Stimulated activated CD4-positive, alpha-beta T cell treated with anti-CD3 and anti-CD28 coated beads, Interleukin-4, amount 100 ng/mL, for 48 hours (primary cell): Measurements from ENCODE around the gene NRL.
"Not testable (repeated sequence)": the region's sequence is repeated elsewhere in the genome, so short reads cannot be mapped to it uniquely, and the experiment has no call there.

Source experiments
- DNase-seq, 2 donors: peaks; one replicate each; pipeline ENCODE4 v3.0.0-alpha.2; 2020; ENCODE audit warnings: low read depth in 2 of 2

Gene NRL

DNA sequence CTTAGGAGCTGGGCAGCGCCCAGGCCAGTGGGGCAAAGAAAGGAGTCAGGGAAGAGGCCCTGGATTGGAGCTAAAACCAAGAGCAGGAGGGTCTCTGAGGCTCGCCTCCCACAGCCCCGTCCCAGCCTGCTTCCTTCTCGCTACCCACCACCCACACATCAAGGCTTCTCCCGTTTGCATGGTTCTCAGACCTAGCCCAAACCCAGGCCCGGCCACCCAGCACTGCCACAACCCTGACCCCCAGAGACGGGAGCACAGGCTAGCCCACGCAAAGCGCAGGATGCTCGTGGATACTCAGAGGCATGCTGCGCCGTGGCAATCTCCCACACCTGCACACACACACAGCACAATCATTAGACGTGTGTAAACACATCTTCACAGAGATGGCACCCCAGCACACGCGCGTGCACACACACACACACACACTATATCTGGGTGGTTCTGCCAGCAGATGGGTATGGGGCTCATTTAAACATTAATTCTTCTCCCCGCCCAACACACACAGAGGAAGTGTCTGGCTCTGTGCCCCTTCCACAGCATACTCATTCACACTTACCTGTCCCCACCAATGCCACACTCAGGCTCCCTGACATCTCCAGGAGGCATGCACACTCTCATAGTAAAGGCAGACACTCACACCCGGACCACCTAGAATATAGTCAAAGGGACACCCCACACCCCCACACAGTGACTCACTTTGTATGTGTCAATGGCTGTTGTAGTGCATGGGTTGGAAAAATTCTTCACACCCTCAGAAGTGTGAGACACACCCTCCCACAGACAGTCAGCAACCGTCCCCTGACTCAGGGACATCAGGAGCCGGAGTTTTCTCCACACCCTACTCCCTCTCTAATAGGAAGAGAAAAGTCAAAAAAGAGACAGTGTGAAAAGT is 61.8 kb downstream of the NRL start:
- peak; percentile 11 to 53 for DNase-seq

DNA sequence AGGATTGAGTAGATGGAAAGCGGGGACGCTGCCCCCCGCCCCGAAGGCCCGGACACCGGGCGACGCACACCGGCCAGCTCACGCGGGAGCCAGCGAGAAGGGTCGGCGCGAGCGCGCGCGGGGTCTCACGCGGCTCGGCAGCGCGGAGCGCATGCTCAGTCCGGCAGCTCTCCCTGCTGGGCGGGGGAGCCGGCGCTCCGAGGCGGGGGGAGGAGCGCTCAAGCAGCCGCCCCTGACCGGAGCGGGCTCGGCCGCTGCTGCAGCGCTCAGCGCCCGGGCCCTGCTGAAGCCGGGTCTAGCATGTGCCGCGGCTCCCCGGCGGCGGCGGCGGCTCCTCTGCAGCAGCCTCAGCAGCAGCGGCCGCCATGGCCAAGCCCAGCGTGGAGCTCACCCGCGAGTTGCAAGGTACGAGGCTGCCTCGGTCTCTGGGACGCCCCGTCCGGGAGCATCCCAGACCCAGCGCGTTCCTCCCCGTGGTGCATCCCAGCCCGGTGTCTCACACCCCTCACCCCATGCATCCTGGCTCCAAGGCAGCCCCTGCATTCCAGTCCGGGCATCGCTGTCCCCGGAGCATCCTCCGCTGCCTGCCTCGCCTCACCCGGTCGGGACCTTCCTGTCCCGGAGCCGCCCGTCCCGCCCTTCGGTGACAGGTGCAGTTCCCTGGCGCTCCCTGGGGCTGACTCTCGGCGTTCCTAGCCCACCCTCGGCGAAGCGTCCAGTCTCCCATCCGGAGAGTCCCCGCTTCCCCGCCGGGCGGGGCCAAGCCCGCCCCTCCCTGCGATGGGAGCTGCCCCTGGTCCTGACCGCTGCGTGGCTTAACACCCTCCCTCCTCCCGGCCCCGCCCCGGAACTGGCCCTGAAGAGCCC is 62.7 kb downstream of the NRL start, which contains the start of gene CARMIL3:
Gene CARMIL3 (plus strand): TSS at position 221 of the 867 bp plus-strand sequence. CDS start 145 bp downstream, at position 366.
- DNase-seq = peak; percentile 37 to 53

DNA sequence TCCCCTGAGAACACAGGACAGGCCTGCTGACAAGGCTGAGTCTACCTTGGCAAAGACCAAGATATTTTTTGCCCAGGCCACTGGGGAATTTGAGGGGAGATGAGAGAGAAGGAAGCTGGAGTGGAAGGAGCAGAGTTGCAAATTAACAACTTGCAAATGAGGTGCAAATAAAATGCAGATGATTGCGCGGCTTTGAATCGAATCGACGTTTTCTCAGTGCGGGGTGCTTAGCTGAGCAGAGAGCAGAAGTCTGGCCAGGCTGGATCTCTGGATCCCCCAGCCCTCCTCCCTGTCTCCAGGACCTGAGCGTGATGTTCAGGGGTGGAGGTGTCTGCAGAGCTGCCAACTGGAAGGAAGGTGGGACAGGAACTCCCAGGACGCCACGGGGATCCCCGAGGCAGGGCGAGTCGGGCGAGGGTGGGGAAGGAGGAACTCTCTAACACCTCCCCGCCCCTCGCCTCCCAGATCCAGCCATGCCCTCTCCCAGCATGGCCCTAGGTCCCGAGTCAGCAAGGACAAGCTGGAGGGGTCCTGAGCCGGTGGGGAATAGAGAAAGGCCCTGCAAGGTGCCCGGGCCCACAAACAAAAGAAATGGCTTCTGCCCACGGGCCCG is 63.5 kb downstream of the NRL start:
- no peak for DNase-seq

DNA sequence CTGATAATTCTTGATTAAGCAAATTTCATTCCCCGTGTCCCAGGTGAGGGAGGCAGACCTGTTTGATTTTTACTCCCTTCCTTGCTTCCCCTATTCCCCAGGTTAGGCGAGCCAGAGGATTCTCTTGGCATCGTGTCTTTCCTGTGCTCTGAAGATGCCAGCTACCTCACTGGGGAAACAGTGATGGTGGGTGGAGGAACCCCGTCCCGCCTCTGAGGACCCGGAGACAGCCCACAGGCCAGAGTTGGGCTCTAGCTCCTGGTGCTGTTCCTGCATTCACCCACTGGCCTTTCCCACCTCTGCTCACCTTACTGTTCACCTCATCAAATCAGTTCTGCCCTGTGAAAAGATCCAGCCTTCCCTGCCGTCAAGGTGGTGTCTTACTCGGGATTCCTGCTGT is 64.0 kb downstream of the NRL start:
- DNase-seq = not testable (repeated sequence)

DNA sequence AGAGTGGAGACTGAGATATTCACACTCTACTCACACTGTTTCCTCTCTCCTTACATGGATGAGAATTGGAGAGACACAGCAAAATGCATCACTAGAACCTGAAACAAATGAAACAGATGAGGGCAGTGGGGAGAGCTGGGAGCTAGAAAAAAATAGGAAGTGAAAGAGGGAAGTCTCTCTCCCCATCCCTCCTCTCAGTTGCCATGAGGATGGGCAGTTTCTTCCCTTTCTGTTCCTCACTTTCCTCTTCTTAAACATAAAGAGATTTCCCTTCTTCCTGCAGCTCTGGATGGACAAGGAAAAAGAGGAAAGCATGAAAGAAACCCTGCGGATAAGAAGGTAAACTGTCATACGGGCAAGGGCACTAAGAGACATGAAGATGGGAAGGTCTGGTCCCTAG is 65.7 kb downstream of the NRL start:
- DNase-seq = not testable (repeated sequence)

GRCh38 chr14:24042746-24043145 is 72.0 kb downstream of the NRL start:
- DNase-seq = no peak

GRCh38 chr14:24040692-24041091 is 74.1 kb downstream of the NRL start:
- no peak for DNase-seq

- DNase-seq = no peak
These were observed 76.1 kb downstream of the NRL start for GRCh38 chr14:24038686-24039085.

DNA sequence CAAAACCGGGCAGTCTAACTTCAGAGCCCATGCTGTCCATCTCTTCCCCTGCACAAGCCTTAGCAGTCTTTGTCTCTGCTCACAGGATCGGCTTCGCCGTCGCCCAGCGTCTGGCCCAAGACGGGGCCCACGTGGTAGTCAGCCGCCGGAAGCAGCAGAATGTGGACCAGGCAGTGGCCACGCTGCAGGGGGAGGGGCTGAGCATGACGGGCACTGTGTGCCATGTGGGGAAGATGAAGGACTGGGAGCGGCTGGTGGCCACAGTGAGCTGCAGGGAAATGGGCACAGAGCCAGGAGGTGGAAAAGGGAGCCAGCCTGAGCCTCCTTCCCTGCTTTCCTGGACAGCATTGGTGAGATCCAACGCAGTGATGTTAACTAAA is 77.1 kb downstream of the NRL start:
- no peak for DNase-seq

- not testable (repeated sequence) for DNase-seq
These were observed 77.6 kb downstream of the NRL start for GRCh38 chr14:24036963-24037657.

DNA sequence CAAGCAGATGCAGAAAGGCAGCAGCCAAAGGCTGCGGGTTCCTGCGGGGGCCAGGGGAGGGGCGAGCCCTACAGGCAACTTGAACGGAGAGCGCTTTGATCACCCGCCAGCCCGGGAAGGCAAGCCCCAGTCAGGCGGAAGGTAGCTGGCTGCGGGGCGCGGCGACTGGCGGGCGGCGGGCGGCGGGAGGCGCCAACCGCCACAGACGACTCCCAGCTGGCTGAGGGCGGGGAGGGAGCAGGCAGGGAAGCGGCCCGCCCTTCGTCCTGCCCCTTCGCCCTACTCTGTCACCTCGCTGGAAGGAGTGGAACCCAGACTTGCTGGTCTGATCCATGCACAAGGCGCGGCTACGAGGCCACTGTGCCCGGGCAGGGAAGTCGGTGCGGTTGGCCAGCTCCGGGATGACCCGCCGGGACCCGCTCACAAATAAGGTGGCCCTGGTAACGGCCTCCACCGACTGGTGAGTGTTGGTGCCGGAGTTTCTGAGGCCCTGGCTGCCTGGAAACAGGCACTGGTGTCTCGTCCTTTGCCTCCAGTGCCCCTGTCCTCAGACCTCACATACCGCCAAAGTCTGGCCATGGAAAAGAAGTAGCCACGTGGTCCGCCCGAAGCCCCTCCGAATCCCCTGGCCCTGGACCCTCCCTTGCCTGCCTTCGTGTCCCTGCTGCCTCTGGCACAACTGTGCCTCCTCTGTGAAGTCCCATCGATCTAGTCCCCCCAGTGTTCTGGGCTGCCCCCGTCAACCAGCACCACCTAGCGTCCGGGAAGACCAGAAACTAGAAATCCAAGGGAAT is 78.4 kb downstream of the NRL start:
- DNase-seq = peak; percentile 44 to 58

GRCh38 chr14:24035769-24036168 is 79.0 kb downstream of the NRL start:
- DNase-seq = not testable (repeated sequence)

GRCh38 chr14:24032727-24033418 is 81.9 kb downstream of the NRL start:
- no peak for DNase-seq

- not testable (repeated sequence) for DNase-seq
These were observed 83.4 kb downstream of the NRL start for GRCh38 chr14:24031331-24031730.

- DNase-seq = not testable (repeated sequence)
These were observed 85.1 kb downstream of the NRL start for GRCh38 chr14:24029687-24030086.
